HUES48 (cell line): Measurements from ENCODE around the gene SLC26A3.

Source experiments
- H3K27ac ChIP-seq: one replicate; pipeline ENCODE4 v1.7.0; 2013; ENCODE audit warnings: low read depth, low read length, inconsistent platforms
- H3K27me3 ChIP-seq: 2 replicates; pipeline ENCODE4 v1.6.1; 2013; ENCODE audit warnings: mild to moderate bottlenecking, low read length; ENCODE audit not compliant: control insufficient read depth, insufficient read depth
- H3K36me3 ChIP-seq: 2 replicates; pipeline ENCODE4 v1.6.1; 2013; ENCODE audit warnings: low read length; ENCODE audit not compliant: control insufficient read depth, insufficient read depth
- H3K4me1 ChIP-seq: 2 replicates; pipeline ENCODE4 v1.6.1; 2013; ENCODE audit warnings: mild to moderate bottlenecking, low read length; ENCODE audit not compliant: control insufficient read depth, insufficient read depth
- H3K4me3 ChIP-seq: 2 replicates; pipeline ENCODE4 v1.5.1; 2013; ENCODE audit warnings: mild to moderate bottlenecking, low read depth, low read length
- H3K9ac ChIP-seq: 2 replicates; pipeline ENCODE4 v1.6.1; 2013; ENCODE audit warnings: mild to moderate bottlenecking, low read depth, low read length, moderate library complexity
- H3K9me3 ChIP-seq: 2 replicates; pipeline ENCODE4 v1.6.1; 2013; ENCODE audit warnings: low read length; ENCODE audit not compliant: control insufficient read depth, insufficient read depth

The SLC26A3 gene

GRCh38 chr7:107815254-107815882 lies 12.3 kb upstream of the SLC26A3 start:
- Histone ChIP-seq H3K9me3 (no peaks in the 10 kb centered on the region), H3K27ac (no peak overlapping the region), H3K9ac (no peak overlapping the region), H3K36me3 (no peaks in the 10 kb centered on the region), H3K27me3 (no peaks in the 10 kb centered on the region), H3K4me1 (no peaks in the 10 kb centered on the region), H3K4me3 (no peak overlapping the region)

- Histone ChIP-seq H3K9me3 (no peaks in the 10 kb centered on the region), H3K36me3 (no peaks in the 10 kb centered on the region), H3K9ac (no peak overlapping the region), H3K4me3 (no peak overlapping the region), H3K27ac (no peak overlapping the region), H3K4me1 (no peaks in the 10 kb centered on the region), H3K27me3 (no peaks in the 10 kb centered on the region)
Measured at GRCh38 chr7:107813524-107813923, 10.5 kb upstream of the SLC26A3 start.

- H3K4me1 ChIP-seq: no peaks in the 10 kb centered on the region
- H3K36me3 ChIP-seq: no peaks in the 10 kb centered on the region
- H3K27me3 ChIP-seq: no peaks in the 10 kb centered on the region
- no peak overlapping the region for H3K27ac ChIP-seq
- no peaks in the 10 kb centered on the region for H3K9me3 ChIP-seq
- H3K9ac ChIP-seq: no peak overlapping the region
- no peak overlapping the region for H3K4me3 ChIP-seq
Measured at GRCh38 chr7:107811934-107812333, 8.9 kb upstream of the SLC26A3 start.

GRCh38 chr7:107810626-107811025 lies 7.6 kb upstream of the SLC26A3 start:
- Histone ChIP-seq H3K36me3 (no peaks in the 10 kb centered on the region), H3K4me1 (no peaks in the 10 kb centered on the region), H3K9ac (no peak overlapping the region), H3K9me3 (no peaks in the 10 kb centered on the region), H3K27ac (no peak overlapping the region), H3K27me3 (no peaks in the 10 kb centered on the region), H3K4me3 (no peak overlapping the region)

GRCh38 chr7:107809179-107809578 lies 6.2 kb upstream of the SLC26A3 start:
- no peaks in the 10 kb centered on the region for H3K36me3 ChIP-seq
- no peak overlapping the region for H3K27ac ChIP-seq
- H3K4me3 ChIP-seq: no peak overlapping the region
- no peaks in the 10 kb centered on the region for H3K9me3 ChIP-seq
- H3K27me3 ChIP-seq: no peaks in the 10 kb centered on the region
- no peaks in the 10 kb centered on the region for H3K4me1 ChIP-seq
- no peak overlapping the region for H3K9ac ChIP-seq

GRCh38 chr7:107799647-107800264 lies 3.3 kb downstream of the SLC26A3 start:
- Histone ChIP-seq H3K4me3 (no peak overlapping the region), H3K27ac (no peak overlapping the region), H3K4me1 (no peaks in the 10 kb centered on the region), H3K9ac (no peak overlapping the region), H3K36me3 (no peaks in the 10 kb centered on the region), H3K9me3 (no peaks in the 10 kb centered on the region), H3K27me3 (no peaks in the 10 kb centered on the region)

- no peaks in the 10 kb centered on the region for H3K9me3 ChIP-seq
- no peak overlapping the region for H3K9ac ChIP-seq
- H3K27ac ChIP-seq: no peak overlapping the region
- H3K36me3 ChIP-seq: no peaks in the 10 kb centered on the region
- no peaks in the 10 kb centered on the region for H3K27me3 ChIP-seq
- no peak overlapping the region for H3K4me3 ChIP-seq
- H3K4me1 ChIP-seq: peaks cover 14% of the 10 kb centered on the region
Measured at GRCh38 chr7:107792364-107792763, 10.7 kb downstream of the SLC26A3 start.

GRCh38 chr7:107789647-107790046 lies 13.4 kb downstream of the SLC26A3 start:
- Histone ChIP-seq H3K9me3 (no peaks in the 10 kb centered on the region), H3K4me3 (no peak overlapping the region), H3K36me3 (no peaks in the 10 kb centered on the region), H3K9ac (no peak overlapping the region), H3K27ac (no peak overlapping the region), H3K4me1 (peaks cover 21% of the 10 kb centered on the region), H3K27me3 (no peaks in the 10 kb centered on the region)

GRCh38 chr7:107788662-107789061 lies 14.4 kb downstream of the SLC26A3 start:
- Histone ChIP-seq H3K4me3 (no peak overlapping the region), H3K9me3 (no peaks in the 10 kb centered on the region), H3K27ac (no peak overlapping the region), H3K9ac (no peak overlapping the region), H3K27me3 (no peaks in the 10 kb centered on the region), H3K4me1 (peaks cover 21% of the 10 kb centered on the region), H3K36me3 (no peaks in the 10 kb centered on the region)

- Histone ChIP-seq H3K27ac (no peak overlapping the region), H3K27me3 (no peaks in the 10 kb centered on the region), H3K4me3 (no peak overlapping the region), H3K36me3 (no peaks in the 10 kb centered on the region), H3K4me1 (peaks cover 21% of the 10 kb centered on the region), H3K9me3 (no peaks in the 10 kb centered on the region), H3K9ac (no peak overlapping the region)
Measured at GRCh38 chr7:107788216-107788615, 14.8 kb downstream of the SLC26A3 start.

- H3K27ac ChIP-seq: no peak overlapping the region
Measured at GRCh38 chr7:107785926-107786325, 17.1 kb downstream of the SLC26A3 start.

More at GRCh38 chr7:107785926-107786325, 17.1 kb downstream of the SLC26A3 start:
- H3K4me1 ChIP-seq: peaks cover 21% of the 10 kb centered on the region
- no peak overlapping the region for H3K9ac ChIP-seq
- H3K36me3 ChIP-seq: no peaks in the 10 kb centered on the region
- no peaks in the 10 kb centered on the region for H3K9me3 ChIP-seq
- H3K4me3 ChIP-seq: no peak overlapping the region
- H3K27me3 ChIP-seq: no peaks in the 10 kb centered on the region
